ENCODE data around the gene COMTD1.

The COMTD1 gene

DNA sequence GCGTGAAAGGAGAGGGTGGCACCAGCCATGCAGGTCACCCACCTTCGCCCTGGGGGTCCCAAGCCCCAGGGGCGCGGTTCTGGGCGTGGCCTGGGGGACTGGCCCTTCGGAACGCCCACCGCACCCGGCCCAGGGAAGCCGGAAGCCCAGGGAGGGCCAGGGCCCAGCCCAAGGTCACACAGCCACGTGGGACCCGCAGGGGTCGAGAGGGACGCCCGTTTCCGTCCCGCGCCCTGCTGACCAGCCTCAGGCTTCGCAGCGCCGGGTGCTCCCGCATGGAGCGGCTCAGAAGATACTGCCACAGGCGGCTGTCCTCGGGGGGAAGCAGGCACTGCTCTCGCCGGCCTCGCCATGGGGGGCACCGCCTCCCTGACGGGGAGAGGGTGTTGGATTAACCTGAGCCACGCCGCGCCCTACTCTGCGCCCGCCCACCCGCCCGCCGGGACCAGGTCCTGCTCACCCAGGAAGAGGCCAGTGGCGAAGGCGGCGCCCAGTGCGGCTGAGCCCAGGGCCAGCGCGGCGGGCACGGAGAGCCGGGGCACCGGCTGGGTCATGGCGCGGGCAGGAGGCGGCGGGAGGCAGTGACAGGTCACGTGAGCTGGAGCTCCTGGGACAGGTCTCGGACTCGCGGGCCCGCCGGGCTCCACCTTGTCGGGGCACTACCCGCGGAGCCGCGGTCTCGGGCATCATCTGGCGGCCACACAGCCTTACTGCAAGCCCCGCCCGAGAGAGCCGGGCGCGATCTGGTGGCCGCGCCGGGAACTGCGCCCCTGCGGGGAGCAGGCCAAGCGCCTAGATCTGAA lies at the start of gene COMTD1:
Gene COMTD1, minus strand, starts transcription at position 583 of the 803 bp plus-strand sequence. Its CDS starts 29 bp downstream, at position 554.
- Histone ChIP-seq H3K36me3 (ENCODE audit: control insufficient read depth, low read depth, low read length) (peaks cover 17% of the 10 kb centered on the region), H3K9me3 (ENCODE audit: control insufficient read depth, low read depth, low read length) (no peaks in the 10 kb centered on the region), H3K9ac (ENCODE audit: low read length) (peak within 1 kb of the TSS; percentile 34), H3K4me3 (ENCODE audit: low read length) (peak within 1 kb of the TSS; percentile 53), H3K4me1 (ENCODE audit: control insufficient read depth, low read depth, low read length) (peaks cover 6% of the 10 kb centered on the region), H3K27me3 (ENCODE audit: control insufficient read depth, insufficient read depth, low read length) (no peaks in the 10 kb centered on the region), H3K27ac (ENCODE audit: low read length) (no peak within 1 kb of the TSS)

DNA sequence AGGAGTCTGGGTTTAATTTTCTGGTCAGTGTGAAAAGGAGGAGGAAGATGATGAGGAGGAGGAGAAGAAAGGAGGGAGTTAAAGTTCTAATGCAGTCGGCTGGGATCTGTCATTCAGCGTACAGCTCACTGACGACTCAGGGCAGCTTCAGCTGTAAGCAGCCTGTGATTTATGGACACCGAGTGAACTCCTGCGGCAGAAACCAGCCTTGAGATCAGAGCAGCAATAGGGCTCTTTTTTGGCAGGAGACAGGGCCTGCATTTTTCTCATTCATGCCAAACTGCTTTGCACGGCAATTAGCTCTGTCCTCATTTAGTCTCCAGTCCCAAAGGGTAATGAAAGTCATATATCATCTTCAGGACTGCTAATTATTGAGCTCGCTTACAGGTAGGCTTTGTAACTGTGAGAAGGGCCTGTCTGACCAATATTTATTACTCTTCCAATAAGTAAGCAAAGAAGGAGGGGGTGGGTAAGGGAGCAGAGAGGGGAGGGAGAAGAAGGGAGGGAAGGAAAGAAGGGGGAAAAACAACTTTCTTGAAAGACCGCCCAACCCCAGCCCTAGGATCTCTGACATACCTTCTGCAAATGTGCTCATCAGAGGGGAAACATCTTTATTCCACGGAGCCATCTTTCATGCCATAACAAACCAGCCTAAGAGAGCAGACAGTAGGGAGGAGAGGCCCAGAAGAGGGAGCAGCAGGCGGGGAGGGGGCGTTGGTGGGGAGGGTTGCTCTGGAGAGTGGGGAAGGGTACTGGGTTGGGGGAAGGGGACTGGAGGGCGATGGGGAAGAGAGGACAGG lies 48.1 kb upstream of the COMTD1 start:
- no peak overlapping the region for H3K27ac ChIP-seq (ENCODE audit: low read length)
- H3K4me3 ChIP-seq (ENCODE audit: low read length) = peak overlapping the region; percentile 72
- no peaks in the 10 kb centered on the region for H3K36me3 ChIP-seq (ENCODE audit: control insufficient read depth, low read depth, low read length)
- peaks cover 6% of the 10 kb centered on the region for H3K27me3 ChIP-seq (ENCODE audit: control insufficient read depth, insufficient read depth, low read length)
- H3K9me3 ChIP-seq (ENCODE audit: control insufficient read depth, low read depth, low read length) = no peaks in the 10 kb centered on the region
- peaks cover 6% of the 10 kb centered on the region for H3K4me1 ChIP-seq (ENCODE audit: control insufficient read depth, low read depth, low read length)
- no peak overlapping the region for H3K9ac ChIP-seq (ENCODE audit: low read length)

DNA sequence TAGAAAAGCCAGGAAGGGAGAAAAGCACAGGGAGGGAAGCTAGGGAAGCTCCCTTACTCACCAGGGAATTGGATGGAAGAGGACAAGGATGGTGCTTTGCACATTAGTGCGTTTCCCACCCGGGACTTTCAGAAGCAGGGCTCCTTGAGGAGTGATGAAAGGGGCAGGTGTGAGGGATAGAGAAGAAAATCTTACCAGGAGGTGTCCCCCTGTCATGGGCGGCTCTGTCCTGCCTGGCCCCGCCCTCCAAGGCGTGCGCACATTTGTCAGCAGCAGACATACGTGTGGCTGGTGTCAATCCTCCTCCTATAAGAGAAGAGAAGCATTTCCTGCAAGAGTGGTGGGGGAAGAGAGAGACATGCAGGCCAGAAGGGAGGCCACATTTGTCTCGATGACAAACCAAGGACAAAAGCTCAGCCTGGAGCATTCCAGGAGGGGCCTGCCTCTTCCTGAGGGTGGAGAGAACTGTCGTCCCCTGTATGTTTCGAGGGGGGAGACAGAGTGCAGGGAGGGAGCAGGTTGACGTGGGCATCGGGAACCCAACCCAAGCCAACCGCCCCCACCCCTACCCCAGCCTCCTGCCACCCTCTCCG lies 47.4 kb upstream of the COMTD1 start:
- Histone ChIP-seq H3K4me1 (ENCODE audit: control insufficient read depth, low read depth, low read length) (peaks cover 6% of the 10 kb centered on the region), H3K4me3 (ENCODE audit: low read length) (peak overlapping the region; percentile 72), H3K36me3 (ENCODE audit: control insufficient read depth, low read depth, low read length) (no peaks in the 10 kb centered on the region), H3K9me3 (ENCODE audit: control insufficient read depth, low read depth, low read length) (no peaks in the 10 kb centered on the region), H3K27me3 (ENCODE audit: control insufficient read depth, insufficient read depth, low read length) (peaks cover 6% of the 10 kb centered on the region), H3K27ac (ENCODE audit: low read length) (no peak overlapping the region), H3K9ac (ENCODE audit: low read length) (no peak overlapping the region)

DNA sequence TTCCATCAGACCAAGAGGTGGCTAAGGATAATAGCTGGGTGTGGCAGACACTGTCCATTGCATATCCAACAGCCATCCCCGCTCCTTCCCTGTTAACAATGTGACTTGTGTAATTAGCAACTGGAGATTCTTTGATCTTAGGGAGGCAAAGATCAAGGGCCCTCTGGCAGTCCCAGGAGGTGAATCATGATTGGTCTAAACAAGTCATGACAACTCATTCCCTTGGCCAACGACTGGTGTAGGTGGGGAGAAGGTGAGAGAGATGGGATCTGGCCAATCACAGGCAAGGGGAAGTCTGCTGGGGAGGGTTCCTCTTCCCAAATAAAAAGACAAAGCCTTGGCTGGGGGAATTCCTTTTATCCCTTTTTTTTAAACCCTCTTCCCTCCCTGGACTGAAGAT lies 46.2 kb upstream of the COMTD1 start:
- H3K9me3 ChIP-seq (ENCODE audit: control insufficient read depth, low read depth, low read length) = no peaks in the 10 kb centered on the region
- no peaks in the 10 kb centered on the region for H3K36me3 ChIP-seq (ENCODE audit: control insufficient read depth, low read depth, low read length)
- no peak overlapping the region for H3K4me3 ChIP-seq (ENCODE audit: low read length)
- H3K27me3 ChIP-seq (ENCODE audit: control insufficient read depth, insufficient read depth, low read length) = peaks cover 6% of the 10 kb centered on the region
- no peak overlapping the region for H3K9ac ChIP-seq (ENCODE audit: low read length)
- H3K27ac ChIP-seq (ENCODE audit: low read length) = no peak overlapping the region
- peaks cover 6% of the 10 kb centered on the region for H3K4me1 ChIP-seq (ENCODE audit: control insufficient read depth, low read depth, low read length)

DNA sequence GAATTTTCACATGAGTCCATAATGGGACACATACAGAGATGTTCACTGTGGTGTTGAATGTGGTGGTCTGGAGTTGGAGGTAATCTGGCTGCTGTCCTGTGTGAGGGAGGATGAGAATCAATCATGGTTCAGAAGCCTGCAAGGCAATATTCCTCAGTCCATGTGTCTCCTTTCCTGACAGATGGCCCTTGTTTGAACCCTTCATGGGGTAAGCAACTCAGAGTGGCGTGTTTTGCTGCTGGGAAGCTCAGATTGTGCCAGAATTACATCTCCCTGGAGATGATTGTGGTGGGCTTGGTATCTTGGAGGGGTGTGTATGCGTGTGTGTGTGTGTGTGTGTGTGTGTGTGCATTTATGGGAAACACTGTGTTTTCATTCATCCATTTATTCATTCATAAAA lies 44.5 kb upstream of the COMTD1 start:
- Histone ChIP-seq H3K4me1 (ENCODE audit: control insufficient read depth, low read depth, low read length) (peaks cover 6% of the 10 kb centered on the region), H3K36me3 (ENCODE audit: control insufficient read depth, low read depth, low read length) (no peaks in the 10 kb centered on the region), H3K27ac (ENCODE audit: low read length) (no peak overlapping the region), H3K27me3 (ENCODE audit: control insufficient read depth, insufficient read depth, low read length) (peaks cover 6% of the 10 kb centered on the region), H3K9me3 (ENCODE audit: control insufficient read depth, low read depth, low read length) (no peaks in the 10 kb centered on the region), H3K4me3 (ENCODE audit: low read length) (no peak overlapping the region), H3K9ac (ENCODE audit: low read length) (no peak overlapping the region)

DNA sequence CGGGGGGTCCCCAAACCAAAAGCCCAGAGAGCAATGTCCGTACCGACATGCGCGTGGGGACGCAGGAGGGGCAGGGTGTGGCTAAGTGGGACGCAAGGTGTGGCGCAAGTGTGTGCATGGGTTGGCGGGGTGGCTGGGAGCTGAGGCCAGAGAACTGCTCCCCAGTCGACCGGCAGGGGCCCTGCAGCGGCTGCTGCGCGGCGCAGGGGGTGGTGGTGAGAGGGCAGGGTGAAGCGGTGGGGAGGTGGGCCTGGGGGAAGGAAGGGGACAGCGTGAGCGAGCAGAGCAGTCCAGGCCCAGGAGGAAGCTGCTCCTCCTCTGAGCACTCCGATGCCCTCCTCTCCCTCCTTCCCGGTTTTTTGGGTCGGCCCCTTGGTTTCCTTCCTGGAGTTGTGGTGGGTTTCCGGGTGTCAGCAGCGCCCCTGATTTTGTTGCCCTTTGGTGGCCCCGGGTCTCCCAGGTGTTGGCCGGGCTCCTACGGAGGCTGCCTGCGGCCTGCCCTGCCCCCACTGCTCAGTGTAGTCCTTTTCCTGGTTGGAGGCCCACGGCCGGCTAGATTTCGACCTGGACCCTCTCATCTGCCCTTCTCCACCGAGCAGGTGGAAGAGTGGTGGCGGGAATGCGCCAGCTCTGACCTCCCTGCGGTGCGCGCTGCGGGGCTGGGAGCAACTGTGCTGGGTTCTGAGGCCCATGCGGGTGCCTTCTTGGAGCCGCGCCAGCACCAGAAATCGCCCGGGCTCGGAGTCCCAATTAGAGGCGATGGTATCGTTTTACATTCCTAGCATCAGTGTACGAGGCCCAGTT lies 40.5 kb upstream of the COMTD1 start:
- no peaks in the 10 kb centered on the region for H3K4me1 ChIP-seq (ENCODE audit: control insufficient read depth, low read depth, low read length)
- no peak overlapping the region for H3K4me3 ChIP-seq (ENCODE audit: low read length)

DNA sequence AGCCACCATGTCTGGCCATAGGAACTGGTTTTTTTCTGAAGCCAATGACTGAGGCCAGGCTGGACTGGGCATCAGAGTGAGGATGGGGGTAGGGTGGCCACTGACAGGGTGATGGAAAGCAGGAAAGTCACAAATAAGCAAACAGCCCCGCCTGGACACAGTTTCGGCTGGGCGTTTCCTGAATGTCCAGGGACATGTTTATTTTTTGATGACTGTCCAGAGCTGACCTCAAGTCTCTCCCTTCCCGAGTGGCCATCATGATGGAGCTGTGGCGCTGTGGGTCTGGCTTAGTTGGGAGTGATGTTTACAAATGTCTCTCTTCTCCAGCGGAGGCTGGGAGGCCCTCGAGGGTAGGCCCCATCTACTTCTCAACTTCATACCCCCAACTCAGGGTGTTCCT lies 37.1 kb upstream of the COMTD1 start:
- Histone ChIP-seq H3K9ac (ENCODE audit: low read length) (no peak overlapping the region), H3K4me3 (ENCODE audit: low read length) (no peak overlapping the region), H3K36me3 (ENCODE audit: control insufficient read depth, low read depth, low read length) (no peaks in the 10 kb centered on the region)

More for the DNA sequence above, 40.5 kb upstream of the COMTD1 start:
- no peaks in the 10 kb centered on the region for H3K36me3 ChIP-seq (ENCODE audit: control insufficient read depth, low read depth, low read length)
- no peaks in the 10 kb centered on the region for H3K27me3 ChIP-seq (ENCODE audit: control insufficient read depth, insufficient read depth, low read length)
- no peaks in the 10 kb centered on the region for H3K9me3 ChIP-seq (ENCODE audit: control insufficient read depth, low read depth, low read length)
- H3K9ac ChIP-seq (ENCODE audit: low read length) = no peak overlapping the region
- H3K27ac ChIP-seq (ENCODE audit: low read length) = no peak overlapping the region

DNA sequence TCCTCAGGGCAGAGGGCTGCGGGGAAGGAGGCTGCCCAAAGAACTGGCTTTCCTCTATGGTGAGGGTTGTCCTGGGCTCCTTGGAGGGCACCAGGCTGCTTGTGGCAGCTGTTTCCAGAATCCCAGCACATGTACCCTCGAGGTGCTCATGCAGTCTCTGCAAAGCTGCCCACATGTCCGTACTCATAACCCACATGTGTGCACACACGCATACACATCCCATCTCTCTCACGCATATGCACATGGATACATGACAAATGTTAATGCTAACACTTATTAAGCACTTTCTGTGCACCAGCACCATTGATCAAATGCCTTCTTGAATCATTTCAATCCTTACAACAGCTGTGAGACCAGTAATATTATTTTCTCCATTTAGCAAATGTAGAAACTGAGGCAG lies 36.3 kb upstream of the COMTD1 start:
- no peaks in the 10 kb centered on the region for H3K4me1 ChIP-seq (ENCODE audit: control insufficient read depth, low read depth, low read length)
- H3K9me3 ChIP-seq (ENCODE audit: control insufficient read depth, low read depth, low read length) = no peaks in the 10 kb centered on the region
- H3K27ac ChIP-seq (ENCODE audit: low read length) = no peak overlapping the region
- H3K9ac ChIP-seq (ENCODE audit: low read length) = no peak overlapping the region
- no peaks in the 10 kb centered on the region for H3K27me3 ChIP-seq (ENCODE audit: control insufficient read depth, insufficient read depth, low read length)
- no peak overlapping the region for H3K4me3 ChIP-seq (ENCODE audit: low read length)
- no peaks in the 10 kb centered on the region for H3K36me3 ChIP-seq (ENCODE audit: control insufficient read depth, low read depth, low read length)

More for the DNA sequence above, 37.1 kb upstream of the COMTD1 start:
- no peaks in the 10 kb centered on the region for H3K27me3 ChIP-seq (ENCODE audit: control insufficient read depth, insufficient read depth, low read length)
- no peaks in the 10 kb centered on the region for H3K9me3 ChIP-seq (ENCODE audit: control insufficient read depth, low read depth, low read length)
- no peaks in the 10 kb centered on the region for H3K4me1 ChIP-seq (ENCODE audit: control insufficient read depth, low read depth, low read length)
- no peak overlapping the region for H3K27ac ChIP-seq (ENCODE audit: low read length)

DNA sequence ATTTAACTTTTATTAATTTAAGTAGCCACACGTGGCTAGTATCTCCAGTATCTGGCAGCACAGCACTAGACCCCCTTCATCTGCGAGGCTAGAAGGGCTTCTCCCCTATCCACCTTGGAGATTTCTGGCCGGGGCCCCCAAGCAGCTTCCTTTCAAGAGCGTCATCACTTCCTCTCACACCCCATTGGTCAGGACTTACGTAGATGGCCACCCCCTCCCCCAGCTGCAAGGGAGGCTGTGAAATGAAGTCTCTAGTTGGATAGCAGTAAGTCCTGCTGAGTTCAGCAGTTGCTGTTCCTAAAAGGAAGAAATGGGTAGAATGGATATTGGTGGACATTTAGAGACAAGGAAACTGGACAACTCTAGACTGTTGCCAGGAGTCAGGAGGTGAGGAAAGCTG lies 33.8 kb upstream of the COMTD1 start:
- no peaks in the 10 kb centered on the region for H3K4me1 ChIP-seq (ENCODE audit: control insufficient read depth, low read depth, low read length)
- H3K9me3 ChIP-seq (ENCODE audit: control insufficient read depth, low read depth, low read length) = no peaks in the 10 kb centered on the region
- H3K36me3 ChIP-seq (ENCODE audit: control insufficient read depth, low read depth, low read length) = no peaks in the 10 kb centered on the region
- no peak overlapping the region for H3K9ac ChIP-seq (ENCODE audit: low read length)
- no peak overlapping the region for H3K4me3 ChIP-seq (ENCODE audit: low read length)
- H3K27me3 ChIP-seq (ENCODE audit: control insufficient read depth, insufficient read depth, low read length) = no peaks in the 10 kb centered on the region
- no peak overlapping the region for H3K27ac ChIP-seq (ENCODE audit: low read length)

DNA sequence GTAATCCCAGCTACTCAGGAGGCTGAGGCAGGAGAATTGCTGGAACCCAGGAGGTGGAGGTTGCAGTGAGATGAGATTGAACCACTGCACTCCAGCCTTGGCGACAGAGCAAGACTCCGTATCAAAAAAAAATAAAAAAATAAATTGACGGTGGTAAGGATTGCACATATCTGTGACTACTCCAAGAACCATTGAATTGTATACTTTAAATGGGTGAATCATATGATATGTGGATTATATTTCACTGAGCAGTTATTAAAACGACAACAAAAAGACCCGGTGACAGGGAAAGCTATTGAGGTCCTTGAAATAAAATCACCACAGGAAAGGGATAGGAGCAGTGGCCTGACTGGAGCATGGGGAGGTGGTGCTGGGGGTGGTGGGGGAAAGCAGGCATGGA lies 31.2 kb upstream of the COMTD1 start:
- Histone ChIP-seq H3K27me3 (ENCODE audit: control insufficient read depth, insufficient read depth, low read length) (no peaks in the 10 kb centered on the region), H3K4me3 (ENCODE audit: low read length) (no peak overlapping the region), H3K36me3 (ENCODE audit: control insufficient read depth, low read depth, low read length) (no peaks in the 10 kb centered on the region), H3K9ac (ENCODE audit: low read length) (no peak overlapping the region), H3K4me1 (ENCODE audit: control insufficient read depth, low read depth, low read length) (peaks cover 2% of the 10 kb centered on the region), H3K9me3 (ENCODE audit: control insufficient read depth, low read depth, low read length) (no peaks in the 10 kb centered on the region), H3K27ac (ENCODE audit: low read length) (no peak overlapping the region)

DNA sequence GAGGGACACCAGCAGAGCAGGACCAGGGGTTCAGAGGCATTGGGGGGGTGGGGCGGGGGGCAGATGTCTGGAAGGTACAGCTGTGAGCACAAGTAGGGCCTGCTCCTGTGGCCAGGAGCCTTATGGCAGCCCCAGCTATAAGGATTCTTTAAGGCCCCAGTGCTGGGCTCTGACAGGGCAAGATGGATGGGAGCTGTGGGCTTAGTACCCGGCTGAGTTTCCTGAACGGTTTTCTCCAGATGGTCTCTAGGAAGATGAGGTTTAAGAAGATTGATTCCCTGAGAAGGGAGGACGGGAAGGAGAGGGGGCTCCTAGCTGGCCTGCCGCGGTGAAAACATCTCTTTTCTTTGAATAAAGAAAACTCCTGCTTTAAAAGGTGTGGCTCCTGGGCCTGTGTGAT lies 30.1 kb upstream of the COMTD1 start:
- no peak overlapping the region for H3K4me3 ChIP-seq (ENCODE audit: low read length)
- H3K9ac ChIP-seq (ENCODE audit: low read length) = no peak overlapping the region
- H3K9me3 ChIP-seq (ENCODE audit: control insufficient read depth, low read depth, low read length) = no peaks in the 10 kb centered on the region
- H3K36me3 ChIP-seq (ENCODE audit: control insufficient read depth, low read depth, low read length) = no peaks in the 10 kb centered on the region
- H3K4me1 ChIP-seq (ENCODE audit: control insufficient read depth, low read depth, low read length) = peaks cover 2% of the 10 kb centered on the region
- no peak overlapping the region for H3K27ac ChIP-seq (ENCODE audit: low read length)
- H3K27me3 ChIP-seq (ENCODE audit: control insufficient read depth, insufficient read depth, low read length) = no peaks in the 10 kb centered on the region
